ENCODE results near the gene RALGDS.

RALGDS gene

GRCh38 chr9:133114886-133115603 is 6.0 kb downstream of the RALGDS start:
- Histone ChIP-seq H3K36me3 (ENCODE audit: insufficient read depth, low read length) (peaks cover 19% of the 10 kb centered on the region), H3K4me1 (ENCODE audit: insufficient read depth, low read length) (peaks cover 79% of the 10 kb centered on the region), H3K27me3 (ENCODE audit: control insufficient read depth in 1 of 2, insufficient read depth in 2 of 2, low read length in 2 of 2) (no peaks in the 10 kb centered on the region), H3K27ac (ENCODE audit: low read depth, low read length) (peak overlapping the region; percentile 83), H3K4me3 (ENCODE audit: low read depth in 1 of 2, low read length in 2 of 2) (peak overlapping the region in 1 of 2 donors; percentile 54), H3K9ac (ENCODE audit: low read length) (no peak overlapping the region), H3K9me3 (ENCODE audit: low read length) (no peaks in the 10 kb centered on the region)

- Histone ChIP-seq H3K4me1 (ENCODE audit: insufficient read depth, low read length) (peaks cover 71% of the 10 kb centered on the region), H3K9me3 (ENCODE audit: low read length) (no peaks in the 10 kb centered on the region), H3K27ac (ENCODE audit: low read depth, low read length) (peak overlapping the region; percentile 83), H3K4me3 (ENCODE audit: low read depth in 1 of 2, low read length in 2 of 2) (peak overlapping the region in 1 of 2 donors; percentile 54), H3K36me3 (ENCODE audit: insufficient read depth, low read length) (peaks cover 27% of the 10 kb centered on the region), H3K9ac (ENCODE audit: low read length) (peak overlapping the region; percentile 28), H3K27me3 (ENCODE audit: control insufficient read depth in 1 of 2, insufficient read depth in 2 of 2, low read length in 2 of 2) (no peaks in the 10 kb centered on the region)
Measured at GRCh38 chr9:133113949-133114885, 6.8 kb downstream of the RALGDS start.

- Histone ChIP-seq H3K36me3 (ENCODE audit: insufficient read depth, low read length) (peaks cover 36% of the 10 kb centered on the region), H3K27ac (ENCODE audit: low read depth, low read length) (peak overlapping the region; percentile 83), H3K9ac (ENCODE audit: low read length) (peak overlapping the region; percentile 28), H3K27me3 (ENCODE audit: control insufficient read depth in 1 of 2, insufficient read depth in 2 of 2, low read length in 2 of 2) (no peaks in the 10 kb centered on the region), H3K4me3 (ENCODE audit: low read depth in 1 of 2, low read length in 2 of 2) (peak overlapping the region in 1 of 2 donors; percentile 54), H3K4me1 (ENCODE audit: insufficient read depth, low read length) (peaks cover 63% of the 10 kb centered on the region), H3K9me3 (ENCODE audit: low read length) (no peaks in the 10 kb centered on the region)
Measured at GRCh38 chr9:133113163-133113948, 7.7 kb downstream of the RALGDS start.

- peaks cover 43% of the 10 kb centered on the region for H3K36me3 ChIP-seq (ENCODE audit: insufficient read depth, low read length)
- H3K4me1 ChIP-seq (ENCODE audit: insufficient read depth, low read length), result peaks cover 55% of the 10 kb centered on the region
Measured at GRCh38 chr9:133112663-133113026, 8.4 kb downstream of the RALGDS start.

GRCh38 chr9:133111808-133112662 is 9.0 kb downstream of the RALGDS start:
- Histone ChIP-seq H3K27me3 (ENCODE audit: control insufficient read depth in 1 of 2, insufficient read depth in 2 of 2, low read length in 2 of 2) (no peaks in the 10 kb centered on the region), H3K4me1 (ENCODE audit: insufficient read depth, low read length) (peaks cover 49% of the 10 kb centered on the region), H3K9me3 (ENCODE audit: low read length) (no peaks in the 10 kb centered on the region), H3K27ac (ENCODE audit: low read depth, low read length) (peak overlapping the region; percentile 83), H3K9ac (ENCODE audit: low read length) (no peak overlapping the region), H3K4me3 (ENCODE audit: low read depth in 1 of 2, low read length in 2 of 2) (no peak overlapping the region), H3K36me3 (ENCODE audit: insufficient read depth, low read length) (peaks cover 49% of the 10 kb centered on the region)

More at GRCh38 chr9:133112663-133113026, 8.4 kb downstream of the RALGDS start:
- Histone ChIP-seq H3K9ac (ENCODE audit: low read length) (no peak overlapping the region), H3K27me3 (ENCODE audit: control insufficient read depth in 1 of 2, insufficient read depth in 2 of 2, low read length in 2 of 2) (no peaks in the 10 kb centered on the region), H3K27ac (ENCODE audit: low read depth, low read length) (peak overlapping the region; percentile 83), H3K4me3 (ENCODE audit: low read depth in 1 of 2, low read length in 2 of 2) (no peak overlapping the region), H3K9me3 (ENCODE audit: low read length) (no peaks in the 10 kb centered on the region)

- Histone ChIP-seq H3K27ac (ENCODE audit: low read depth, low read length) (no peak overlapping the region), H3K27me3 (ENCODE audit: control insufficient read depth in 1 of 2, insufficient read depth in 2 of 2, low read length in 2 of 2) (no peaks in the 10 kb centered on the region), H3K36me3 (ENCODE audit: insufficient read depth, low read length) (peaks cover 66% of the 10 kb centered on the region), H3K4me1 (ENCODE audit: insufficient read depth, low read length) (peaks cover 30% of the 10 kb centered on the region), H3K9ac (ENCODE audit: low read length) (no peak overlapping the region), H3K9me3 (ENCODE audit: low read length) (no peaks in the 10 kb centered on the region), H3K4me3 (ENCODE audit: low read depth in 1 of 2, low read length in 2 of 2) (no peak overlapping the region)
Measured at GRCh38 chr9:133109931-133110650, 10.9 kb downstream of the RALGDS start.

GRCh38 chr9:133108794-133109641 is 12.0 kb downstream of the RALGDS start:
- no peaks in the 10 kb centered on the region for H3K9me3 ChIP-seq (ENCODE audit: low read length)
- peaks cover 77% of the 10 kb centered on the region for H3K36me3 ChIP-seq (ENCODE audit: insufficient read depth, low read length)
- peaks cover 19% of the 10 kb centered on the region for H3K4me1 ChIP-seq (ENCODE audit: insufficient read depth, low read length)
- no peak overlapping the region for H3K9ac ChIP-seq (ENCODE audit: low read length)
- no peak overlapping the region for H3K4me3 ChIP-seq (ENCODE audit: low read depth in 1 of 2, low read length in 2 of 2)
- H3K27ac ChIP-seq (ENCODE audit: low read depth, low read length), result no peak overlapping the region
- no peaks in the 10 kb centered on the region for H3K27me3 ChIP-seq (ENCODE audit: control insufficient read depth in 1 of 2, insufficient read depth in 2 of 2, low read length in 2 of 2)

- H3K27me3 ChIP-seq (ENCODE audit: control insufficient read depth in 1 of 2, insufficient read depth in 2 of 2, low read length in 2 of 2), result no peaks in the 10 kb centered on the region
- no peak overlapping the region for H3K9ac ChIP-seq (ENCODE audit: low read length)
- H3K36me3 ChIP-seq (ENCODE audit: insufficient read depth, low read length), result peaks cover 85% of the 10 kb centered on the region
- H3K4me1 ChIP-seq (ENCODE audit: insufficient read depth, low read length), result peaks cover 11% of the 10 kb centered on the region
- no peak overlapping the region for H3K27ac ChIP-seq (ENCODE audit: low read depth, low read length)
- no peak overlapping the region for H3K4me3 ChIP-seq (ENCODE audit: low read depth in 1 of 2, low read length in 2 of 2)
- H3K9me3 ChIP-seq (ENCODE audit: low read length), result no peaks in the 10 kb centered on the region
Measured at GRCh38 chr9:133107961-133108793, 12.9 kb downstream of the RALGDS start.

- Histone ChIP-seq H3K36me3 (ENCODE audit: insufficient read depth, low read length) (peaks cover 94% of the 10 kb centered on the region), H3K27me3 (ENCODE audit: control insufficient read depth in 1 of 2, insufficient read depth in 2 of 2, low read length in 2 of 2) (no peaks in the 10 kb centered on the region), H3K27ac (ENCODE audit: low read depth, low read length) (no peak overlapping the region), H3K4me3 (ENCODE audit: low read depth in 1 of 2, low read length in 2 of 2) (no peak overlapping the region), H3K9ac (ENCODE audit: low read length) (no peak overlapping the region), H3K4me1 (ENCODE audit: insufficient read depth, low read length) (peaks cover 2% of the 10 kb centered on the region), H3K9me3 (ENCODE audit: low read length) (no peaks in the 10 kb centered on the region)
Measured at GRCh38 chr9:133107245-133107722, 13.8 kb downstream of the RALGDS start.

Data from muscle layer of colon (tissue), 2 donors.